Measurements from ENCODE around the gene KIDINS220.

The KIDINS220 gene

DNA sequence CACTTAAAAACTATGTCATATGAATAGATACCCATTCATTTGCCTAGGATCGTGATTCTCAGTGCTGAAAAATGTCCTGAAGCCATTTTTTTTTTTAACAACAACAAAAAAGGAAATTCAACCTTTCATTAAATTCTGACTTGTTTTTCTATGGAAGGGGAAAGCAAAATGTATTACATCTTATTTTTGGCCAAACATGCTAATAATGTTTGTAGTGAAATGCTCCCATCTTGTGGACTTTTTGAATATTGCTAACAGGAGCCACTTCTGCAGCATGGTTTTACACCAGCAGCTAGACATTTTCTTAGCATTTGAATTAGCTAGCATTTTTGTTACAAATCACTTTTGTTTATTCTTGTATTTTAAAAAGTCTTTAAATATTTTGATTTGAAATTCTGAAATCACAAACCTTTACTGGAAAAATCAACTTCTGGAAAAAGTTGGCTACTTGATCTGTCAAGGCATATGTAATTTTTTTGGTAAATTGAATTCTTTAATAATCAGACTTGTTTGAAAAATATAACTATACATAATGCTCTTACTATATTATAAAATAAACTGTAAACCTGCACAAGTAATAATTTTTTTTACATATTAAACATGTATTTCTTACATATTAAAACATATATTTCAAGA lies 75.8 kb downstream of the KIDINS220 start:
- DNase-seq (ENCODE audit: extremely low read depth, insufficient read length): no peak
- H3K4me3 ChIP-seq (replicated peaks; ENCODE audit: low read depth, low read length): no peak overlapping the region

DNA sequence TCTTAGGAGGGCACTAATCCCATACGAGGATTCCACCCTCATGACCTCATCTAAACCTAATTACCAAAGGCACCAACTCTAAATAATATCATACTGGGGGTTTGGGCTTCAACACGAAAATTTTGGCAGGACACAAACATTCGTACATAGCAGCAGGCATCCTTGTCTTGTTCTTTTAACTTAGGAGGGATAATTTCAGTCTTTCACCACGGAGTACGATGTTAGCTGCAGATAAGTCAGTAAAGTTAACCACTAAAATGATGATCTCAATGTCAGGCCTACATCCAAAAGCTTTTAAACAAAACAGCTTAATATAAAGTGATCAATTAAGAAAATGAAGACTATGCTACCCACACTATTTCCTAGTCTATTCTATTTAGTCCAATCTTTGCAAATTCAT lies 80.7 kb downstream of the KIDINS220 start:
- DNase-seq (ENCODE audit: extremely low read depth, insufficient read length): no peak
- TF ChIP-seq, protein P1, sequence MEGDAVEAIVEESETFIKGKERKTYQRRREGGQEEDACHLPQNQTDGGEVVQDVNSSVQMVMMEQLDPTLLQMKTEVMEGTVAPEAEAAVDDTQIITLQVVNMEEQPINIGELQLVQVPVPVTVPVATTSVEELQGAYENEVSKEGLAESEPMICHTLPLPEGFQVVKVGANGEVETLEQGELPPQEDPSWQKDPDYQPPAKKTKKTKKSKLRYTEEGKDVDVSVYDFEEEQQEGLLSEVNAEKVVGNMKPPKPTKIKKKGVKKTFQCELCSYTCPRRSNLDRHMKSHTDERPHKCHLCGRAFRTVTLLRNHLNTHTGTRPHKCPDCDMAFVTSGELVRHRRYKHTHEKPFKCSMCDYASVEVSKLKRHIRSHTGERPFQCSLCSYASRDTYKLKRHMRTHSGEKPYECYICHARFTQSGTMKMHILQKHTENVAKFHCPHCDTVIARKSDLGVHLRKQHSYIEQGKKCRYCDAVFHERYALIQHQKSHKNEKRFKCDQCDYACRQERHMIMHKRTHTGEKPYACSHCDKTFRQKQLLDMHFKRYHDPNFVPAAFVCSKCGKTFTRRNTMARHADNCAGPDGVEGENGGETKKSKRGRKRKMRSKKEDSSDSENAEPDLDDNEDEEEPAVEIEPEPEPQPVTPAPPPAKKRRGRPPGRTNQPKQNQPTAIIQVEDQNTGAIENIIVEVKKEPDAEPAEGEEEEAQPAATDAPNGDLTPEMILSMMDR (IDR thresholded peaks at IDR 0.05; ENCODE audit: insufficient read depth, low read length, poor library complexity, severe bottlenecking): no peak
- Histone ChIP-seq H3K4me3 (replicated peaks; ENCODE audit: low read depth, low read length) (no peak overlapping the region), H3K27me3 (replicated peaks; ENCODE audit: control insufficient read depth, insufficient read depth, low read length) (no peaks in the 10 kb centered on the region), H3K36me3 (ENCODE audit: control insufficient read depth, insufficient read depth, low read length) (no peaks in the 10 kb centered on the region)

More for the DNA sequence above, 75.8 kb downstream of the KIDINS220 start:
- Histone ChIP-seq H3K36me3 (ENCODE audit: control insufficient read depth, insufficient read depth, low read length) (no peaks in the 10 kb centered on the region; the same call in 1 of the 2 replicates), H3K27me3 (replicated peaks; ENCODE audit: control insufficient read depth, insufficient read depth, low read length) (no peaks in the 10 kb centered on the region)
- TF ChIP-seq, protein P1 (IDR thresholded peaks at IDR 0.05; ENCODE audit: insufficient read depth, low read length, poor library complexity, severe bottlenecking): peak; percentile 48

DNA sequence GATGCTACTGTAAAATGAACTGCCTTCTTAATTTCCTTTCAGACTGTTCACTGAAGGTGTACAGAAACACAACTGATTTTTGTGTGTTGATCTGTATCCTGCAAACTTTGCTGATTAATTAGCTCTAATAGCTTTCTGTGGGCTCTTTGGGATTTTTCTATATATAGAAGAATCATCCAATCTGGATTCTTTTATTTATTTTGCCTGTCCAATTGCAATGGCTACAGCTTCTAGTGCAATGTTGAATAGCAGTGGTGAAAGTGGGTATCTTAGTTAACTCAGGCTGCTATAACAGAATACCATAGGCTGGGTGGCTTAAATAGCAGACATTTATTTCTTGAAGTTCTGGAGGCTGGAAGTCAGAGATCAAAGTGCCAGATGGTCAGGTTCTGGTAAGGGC lies 81.2 kb downstream of the KIDINS220 start:
- no peak overlapping the region for H3K4me3 ChIP-seq (replicated peaks; ENCODE audit: low read depth, low read length)
- H3K27me3 ChIP-seq (replicated peaks; ENCODE audit: control insufficient read depth, insufficient read depth, low read length): no peaks in the 10 kb centered on the region
- DNase-seq (ENCODE audit: extremely low read depth, insufficient read length): no peak
- TF ChIP-seq, protein P1 (IDR thresholded peaks at IDR 0.05; ENCODE audit: insufficient read depth, low read length, poor library complexity, severe bottlenecking): no peak
- no peaks in the 10 kb centered on the region for H3K36me3 ChIP-seq (ENCODE audit: control insufficient read depth, insufficient read depth, low read length)

DNA sequence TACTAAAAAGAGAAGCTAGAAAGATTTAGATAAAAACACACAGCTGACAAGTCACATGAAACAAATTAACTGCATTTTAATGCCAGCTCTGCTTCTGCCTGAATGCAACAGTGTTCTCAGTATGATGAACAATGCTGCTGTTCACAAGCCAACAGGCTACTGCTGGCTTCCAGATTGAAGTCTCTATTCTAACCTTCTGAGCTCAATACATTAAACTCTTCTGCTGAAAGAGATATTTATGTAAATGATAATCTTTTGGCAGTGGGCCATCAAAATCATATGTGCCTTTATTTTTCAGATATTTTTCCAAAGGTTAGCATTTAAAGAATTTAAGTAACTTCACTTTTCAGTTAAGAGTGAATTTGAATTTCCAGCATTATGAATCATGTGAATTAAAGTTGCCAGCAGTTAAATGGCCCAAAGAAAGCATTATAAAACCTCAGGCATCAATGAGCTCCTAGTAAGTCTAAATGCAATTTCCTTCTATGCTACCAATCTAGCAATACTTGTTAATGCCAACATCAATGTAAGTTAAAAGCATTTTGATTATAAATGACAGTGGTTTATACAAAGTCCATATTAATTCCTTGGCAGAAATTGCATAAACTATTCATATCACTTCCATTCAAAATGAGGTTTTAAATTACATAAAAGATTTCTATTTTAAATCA lies 83.2 kb downstream of the KIDINS220 start:
- DNase-seq (ENCODE audit: extremely low read depth, insufficient read length): no peak
- Histone ChIP-seq H3K36me3 (ENCODE audit: control insufficient read depth, insufficient read depth, low read length) (peaks cover 2% of the 10 kb centered on the region), H3K4me3 (replicated peaks; ENCODE audit: low read depth, low read length) (no peak overlapping the region), H3K27me3 (replicated peaks; ENCODE audit: control insufficient read depth, insufficient read depth, low read length) (no peaks in the 10 kb centered on the region)
- TF ChIP-seq, protein P1 (IDR thresholded peaks at IDR 0.05; ENCODE audit: insufficient read depth, low read length, poor library complexity, severe bottlenecking): no peak

DNA sequence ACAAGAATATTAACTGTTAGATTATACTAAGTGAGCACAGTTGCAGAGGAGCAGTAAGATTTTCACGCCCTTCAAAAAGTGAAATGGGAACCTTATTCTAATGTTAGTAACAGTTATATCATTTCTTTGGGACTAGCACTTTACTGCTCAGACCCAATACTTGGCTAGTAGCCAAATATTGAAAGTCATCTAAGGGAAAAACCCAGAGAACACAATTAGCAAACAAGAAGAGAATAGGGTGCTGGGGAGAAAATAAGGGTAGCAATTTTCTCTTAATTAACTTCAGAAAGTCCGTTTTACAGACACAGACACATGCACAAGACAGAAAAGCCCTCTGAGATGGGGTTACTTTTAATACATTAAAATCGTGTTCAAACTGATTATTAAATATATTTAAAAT lies 83.8 kb downstream of the KIDINS220 start:
- H3K4me3 ChIP-seq (replicated peaks; ENCODE audit: low read depth, low read length): no peak overlapping the region
- no peaks in the 10 kb centered on the region for H3K27me3 ChIP-seq (replicated peaks; ENCODE audit: control insufficient read depth, insufficient read depth, low read length)
- no peak for DNase-seq (ENCODE audit: extremely low read depth, insufficient read length)
- peaks cover 2% of the 10 kb centered on the region for H3K36me3 ChIP-seq (ENCODE audit: control insufficient read depth, insufficient read depth, low read length)
- TF ChIP-seq, protein P1 (IDR thresholded peaks at IDR 0.05; ENCODE audit: insufficient read depth, low read length, poor library complexity, severe bottlenecking): no peak
